GM19324 (cell line): Measurements from ENCODE around the gene HES5.
A peak's percentile ranks its signal among the peaks of the same experiment; 100 is the strongest.
"Not testable (repeated sequence)": the region's sequence is repeated elsewhere in the genome, so short reads cannot be mapped to it uniquely, and the experiment has no call there.

Experiments
- ATAC-seq: cut with Tn5 transposase; IDR thresholded peaks from one replicate; pipeline ENCODE4 v1.9.1; 2021; ENCODE audit warnings: mild to moderate bottlenecking, moderate library complexity; ENCODE audit not compliant: unreplicated experiment, low FRiP score

Gene HES5

DNA sequence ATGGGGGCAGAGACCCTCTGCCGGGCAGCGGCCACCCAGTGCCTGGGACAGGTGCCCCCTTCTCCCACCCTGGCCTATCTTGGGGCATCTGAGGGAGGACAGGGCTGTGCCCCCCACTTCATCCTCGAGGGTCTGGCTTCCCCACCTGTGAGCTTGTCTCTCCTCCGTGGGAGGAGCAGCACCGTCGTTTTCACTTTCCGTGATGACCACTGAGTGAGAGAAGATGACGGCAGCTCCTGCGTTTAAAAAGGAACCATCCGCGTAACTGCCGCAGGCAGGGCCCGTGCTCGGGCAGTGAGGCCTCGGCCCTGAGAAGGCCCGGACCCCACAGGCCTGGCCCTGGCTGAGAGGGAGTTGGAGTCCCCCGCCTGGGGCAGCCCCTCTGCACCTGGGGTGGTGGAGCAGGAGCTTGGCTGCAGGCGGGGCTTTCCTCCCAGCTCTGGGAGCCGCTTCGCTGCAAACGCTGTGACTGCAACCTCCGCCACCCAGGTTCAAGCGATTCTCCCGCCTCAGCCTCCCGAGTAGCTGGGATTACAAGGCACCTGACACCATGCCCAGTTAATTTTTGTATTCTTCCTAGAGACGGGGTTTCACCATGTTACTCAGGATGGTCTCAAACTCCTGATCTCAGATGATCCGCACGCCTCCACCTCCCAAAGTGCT lies 19.4 kb upstream of the HES5 start:
- not testable (repeated sequence) for ATAC-seq

GRCh38 chr1:2548068-2548589 lies 18.1 kb upstream of the HES5 start:
- ATAC-seq, result peak; percentile 15

GRCh38 chr1:2547210-2548067 lies 17.4 kb upstream of the HES5 start:
- ATAC-seq, result no peak

DNA sequence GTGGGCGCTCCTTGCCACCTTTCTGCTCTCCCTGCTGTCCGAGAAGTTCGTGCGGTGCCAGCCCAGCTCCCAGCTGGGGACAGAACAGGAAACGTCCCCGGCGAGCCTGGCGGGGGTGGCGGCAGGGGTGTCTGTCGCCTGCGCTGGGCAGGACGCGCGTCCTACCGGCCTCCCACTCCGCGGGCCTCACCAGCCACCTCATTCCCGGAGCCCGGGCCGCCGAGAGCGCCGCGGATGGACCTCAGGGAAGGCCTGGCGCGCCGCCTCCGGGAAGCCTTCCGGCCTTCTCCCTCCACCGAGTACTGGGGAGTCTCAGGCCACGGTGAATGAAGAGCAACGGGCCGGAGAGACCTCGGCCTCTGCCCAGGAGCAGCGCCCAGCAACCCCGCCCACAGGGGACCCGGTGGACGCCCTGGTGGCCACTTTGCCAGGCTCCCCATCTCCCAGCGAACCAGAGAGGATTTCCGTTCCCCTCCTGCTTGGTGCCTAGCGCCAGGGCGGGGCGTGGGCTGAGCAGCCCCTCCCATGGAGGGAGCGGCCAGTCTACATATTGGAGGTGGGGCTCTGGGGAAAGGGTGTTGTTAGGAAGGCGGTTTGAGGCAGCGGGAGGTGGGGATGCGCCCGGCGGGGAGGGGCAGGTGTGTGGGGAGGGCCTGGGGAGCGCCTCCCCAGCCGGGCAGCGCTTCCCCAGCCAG lies 16.6 kb upstream of the HES5 start:
- ATAC-seq, result peak; percentile 22

DNA sequence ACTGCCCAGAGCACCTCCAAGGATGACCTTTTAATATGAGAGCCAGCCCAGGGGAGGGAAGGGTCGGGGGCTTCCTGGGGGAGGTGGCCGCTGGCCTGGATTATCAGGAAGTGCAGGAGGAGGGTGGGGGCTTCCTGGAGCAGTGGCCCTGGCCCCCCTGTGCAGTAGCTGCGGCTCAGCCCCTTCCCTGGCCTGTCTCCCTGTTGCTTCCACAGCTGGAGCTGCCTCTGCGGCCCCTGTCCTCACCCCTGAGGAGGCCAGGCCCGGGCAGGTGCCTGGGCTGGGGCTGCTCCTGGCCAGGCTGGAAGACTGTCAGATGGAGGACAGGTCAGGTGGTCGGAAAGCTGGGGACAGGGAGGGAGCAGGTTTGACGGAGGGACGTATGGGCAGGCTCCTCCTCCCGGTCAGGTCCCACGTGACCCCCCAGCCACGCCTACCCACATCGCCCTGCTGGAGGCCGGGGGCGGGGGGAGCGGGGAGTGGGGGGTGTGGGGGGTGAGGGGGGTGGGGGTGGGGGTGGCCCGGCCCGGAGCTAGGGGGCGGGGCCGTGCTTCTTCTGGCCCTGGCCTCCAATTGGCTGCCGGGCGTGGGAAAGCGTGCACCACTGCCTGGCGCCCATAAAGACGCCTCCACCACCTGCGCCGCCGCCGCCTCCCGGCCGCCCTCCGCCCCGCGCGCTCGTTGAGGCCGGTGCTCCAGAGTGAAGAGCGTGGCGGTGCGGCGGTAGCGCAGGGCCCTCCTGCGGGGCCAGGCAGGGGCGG lies 15.9 kb upstream of the HES5 start:
- ATAC-seq, result peak; percentile 37

GRCh38 chr1:2544875-2545640 lies 15.0 kb upstream of the HES5 start:
- ATAC-seq, result no peak

- ATAC-seq, result no peak
Measured at GRCh38 chr1:2544093-2544874, 14.2 kb upstream of the HES5 start.

- ATAC-seq, result no peak
Measured at GRCh38 chr1:2543543-2544092, 13.6 kb upstream of the HES5 start.

- ATAC-seq, result no peak
Measured at GRCh38 chr1:2542246-2542915, 12.3 kb upstream of the HES5 start.

DNA sequence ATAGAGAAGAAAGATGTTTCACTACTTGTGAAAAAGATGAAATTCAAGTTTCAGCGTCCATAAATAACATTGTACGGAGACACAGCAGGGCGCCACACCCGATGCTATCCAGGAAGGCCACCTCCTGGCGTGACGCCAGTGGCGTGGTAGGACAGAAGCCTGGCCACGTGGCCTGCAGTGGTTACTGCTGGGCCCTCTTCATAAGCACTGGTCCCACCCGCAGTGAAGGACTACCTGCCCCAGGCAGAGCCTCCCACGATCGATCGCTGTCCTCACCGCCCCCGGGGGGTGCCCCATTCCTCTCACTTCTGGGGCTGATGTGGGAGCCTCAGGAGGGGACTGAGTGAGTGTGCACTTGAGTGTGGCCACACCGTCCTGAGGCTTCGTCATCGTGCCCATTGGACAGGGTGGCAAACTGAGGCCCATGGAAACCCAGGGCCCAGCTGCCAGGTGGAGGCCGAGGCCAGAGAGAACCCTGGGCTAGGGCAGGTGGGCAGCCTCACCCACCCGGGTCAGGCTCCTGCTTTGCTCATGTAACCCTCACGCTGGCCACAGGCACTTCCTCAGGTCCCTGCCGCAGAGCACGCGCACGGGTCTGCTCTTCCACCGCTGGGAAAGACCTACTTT lies 11.7 kb upstream of the HES5 start:
- ATAC-seq, result no peak

GRCh38 chr1:2540816-2541492 lies 10.9 kb upstream of the HES5 start:
- no peak for ATAC-seq

DNA sequence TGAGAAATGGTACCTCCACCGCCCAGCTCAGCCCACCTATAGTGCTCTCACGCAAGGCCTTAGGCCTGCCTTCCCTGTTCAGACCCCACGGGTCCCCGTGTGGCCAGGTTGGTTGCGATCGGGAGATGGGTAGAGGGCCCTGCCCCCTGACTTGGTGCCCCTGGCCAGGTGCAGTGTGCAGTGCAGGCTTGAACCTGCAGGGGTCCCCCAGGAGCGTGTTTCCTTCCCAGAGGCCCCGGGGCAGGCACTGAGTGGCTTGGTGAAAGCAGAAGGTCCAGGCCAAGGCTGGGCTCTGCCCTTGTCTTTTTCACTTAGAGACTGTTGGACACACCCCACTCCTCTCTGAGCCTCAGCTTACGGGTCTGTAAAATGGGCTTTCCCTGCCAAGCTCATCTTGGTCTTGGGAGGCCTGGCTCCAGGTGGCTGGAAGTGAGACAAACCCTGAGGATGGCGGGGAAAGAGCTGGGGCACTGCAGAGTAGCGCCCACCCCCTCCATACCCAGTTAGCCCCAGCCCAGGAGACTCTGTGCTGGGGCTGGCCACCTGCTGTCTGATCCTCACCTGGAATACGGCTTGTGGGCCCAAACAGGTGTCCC lies 9.3 kb upstream of the HES5 start:
- no peak for ATAC-seq

DNA sequence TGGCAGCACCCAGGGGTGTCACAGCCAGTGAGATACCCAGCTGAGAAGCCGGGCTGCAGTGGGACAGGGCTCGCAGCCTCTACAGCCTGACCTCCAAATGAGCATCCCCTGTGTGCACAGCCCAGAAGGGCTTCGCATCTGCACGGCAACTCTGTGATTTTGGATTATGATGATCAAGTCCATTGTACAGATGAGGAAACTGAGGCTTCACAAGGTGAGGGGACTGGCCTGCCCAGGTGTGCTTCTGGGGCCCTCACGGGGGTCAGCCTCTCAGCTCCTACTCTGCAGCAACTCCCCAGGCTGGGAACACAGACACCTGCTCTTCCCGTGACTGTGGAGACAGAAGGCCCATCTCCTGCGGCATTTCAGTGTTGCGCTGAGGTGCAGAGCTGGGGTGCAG lies 8.8 kb upstream of the HES5 start:
- no peak for ATAC-seq

GRCh38 chr1:2538376-2538775 lies 8.3 kb upstream of the HES5 start:
- ATAC-seq, result no peak

DNA sequence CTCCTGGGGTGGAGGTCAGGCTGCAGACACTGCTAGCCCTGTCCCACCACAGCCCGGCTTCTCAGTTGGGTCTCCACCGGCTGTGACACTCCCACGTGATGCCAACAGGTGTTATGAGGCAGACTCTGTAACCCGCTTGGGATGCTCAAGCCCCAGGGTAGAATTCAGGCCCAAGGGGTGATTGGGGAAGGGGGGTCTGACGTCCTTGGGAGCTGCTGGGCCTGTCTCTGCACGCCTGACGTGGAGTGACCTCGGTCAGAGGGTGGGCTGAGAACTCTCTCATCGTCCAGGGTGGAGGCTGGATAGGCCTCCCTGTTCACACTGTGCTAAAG lies 7.7 kb upstream of the HES5 start:
- no peak for ATAC-seq

DNA sequence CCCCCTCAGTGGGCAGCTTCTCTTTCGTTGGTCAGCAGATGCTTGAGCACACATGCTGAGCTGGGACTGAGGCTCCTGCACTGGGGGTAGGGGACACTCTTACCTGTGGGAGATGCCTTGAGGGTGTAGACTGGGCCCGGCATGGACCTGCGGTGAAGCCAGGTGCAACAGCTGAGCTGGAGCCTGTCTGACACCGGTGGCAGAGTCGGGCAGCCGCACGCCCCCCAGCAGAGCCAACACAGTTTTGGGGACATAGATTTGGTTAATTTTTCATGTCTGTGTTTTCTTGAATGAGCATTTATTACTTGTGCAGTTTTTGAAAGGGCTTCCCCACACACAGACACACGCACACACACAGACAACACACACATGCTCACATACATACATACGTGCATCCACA lies 5.9 kb upstream of the HES5 start:
- no peak for ATAC-seq

GRCh38 chr1:2535455-2535854 lies 5.4 kb upstream of the HES5 start:
- ATAC-seq, result no peak
